HG03095 (cell line): ENCODE measurements around the gene CMSS1.
"Not testable (repeated sequence)": the region's sequence is repeated elsewhere in the genome, so short reads cannot be mapped to it uniquely, and the experiment has no call there.

ENCODE experiments used
- ATAC-seq: cut with Tn5 transposase; IDR thresholded peaks from one replicate; pipeline ENCODE4 v1.9.1; 2021; ENCODE audit warnings: moderate library complexity; ENCODE audit not compliant: unreplicated experiment

Gene CMSS1

GRCh38 chr3:99817047-99817436, 620 bp upstream of the CMSS1 start:
- ATAC-seq = no peak

GRCh38 chr3:99818818-99819217, 1.2 kb downstream of the CMSS1 start:
- ATAC-seq = no peak

- no peak for ATAC-seq
These were observed 6.4 kb downstream of the CMSS1 start for GRCh38 chr3:99823723-99824711.

GRCh38 chr3:99825004-99825640, 7.5 kb downstream of the CMSS1 start:
- no peak for ATAC-seq

DNA sequence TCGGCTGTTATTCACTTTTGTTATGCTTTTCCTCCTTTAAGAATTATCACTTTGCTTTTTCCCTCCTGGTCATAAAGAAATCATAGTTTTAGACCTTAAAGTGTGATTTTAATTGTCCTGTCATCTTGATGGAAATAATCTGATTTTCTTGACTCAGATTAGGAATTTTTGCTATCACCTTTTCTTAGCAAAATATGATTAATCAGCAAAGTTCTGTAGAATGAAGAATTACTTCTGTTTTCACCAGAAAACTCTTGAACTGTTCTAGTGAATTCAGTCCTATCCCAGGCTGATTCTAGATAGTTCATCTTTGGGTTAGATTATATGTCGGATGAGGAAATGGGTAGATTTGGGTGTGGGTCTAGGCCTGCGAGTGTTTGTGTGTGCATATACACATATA, 12.2 kb downstream of the CMSS1 start:
- no peak for ATAC-seq

- no peak for ATAC-seq
These were observed 16.0 kb downstream of the CMSS1 start for GRCh38 chr3:99833617-99834205.

- no peak for ATAC-seq
These were observed 16.7 kb downstream of the CMSS1 start for GRCh38 chr3:99834211-99834957.

- no peak for ATAC-seq
These were observed 19.0 kb downstream of the CMSS1 start for GRCh38 chr3:99836681-99837080.

- ATAC-seq = no peak
These were observed 20.1 kb downstream of the CMSS1 start for GRCh38 chr3:99837715-99838114.

DNA sequence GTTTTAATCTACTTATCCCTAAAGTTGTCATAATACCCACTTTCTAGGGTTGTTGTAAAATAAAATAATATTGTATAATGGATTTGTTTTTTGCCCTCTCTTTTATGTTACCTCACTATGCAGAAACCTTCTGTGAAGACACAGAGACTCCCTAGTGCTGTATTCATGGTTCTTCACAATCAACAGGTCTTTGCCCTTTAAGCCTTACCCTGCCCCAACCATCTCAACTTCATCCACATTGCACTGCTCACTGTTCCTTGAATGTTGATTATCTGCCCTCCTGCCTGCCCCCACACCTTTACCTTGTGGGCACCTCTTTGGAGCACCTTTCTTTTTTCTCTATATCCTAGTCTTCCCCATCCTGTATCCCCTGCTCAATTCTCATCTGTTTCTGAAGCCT, 21.1 kb downstream of the CMSS1 start:
- ATAC-seq = no peak

DNA sequence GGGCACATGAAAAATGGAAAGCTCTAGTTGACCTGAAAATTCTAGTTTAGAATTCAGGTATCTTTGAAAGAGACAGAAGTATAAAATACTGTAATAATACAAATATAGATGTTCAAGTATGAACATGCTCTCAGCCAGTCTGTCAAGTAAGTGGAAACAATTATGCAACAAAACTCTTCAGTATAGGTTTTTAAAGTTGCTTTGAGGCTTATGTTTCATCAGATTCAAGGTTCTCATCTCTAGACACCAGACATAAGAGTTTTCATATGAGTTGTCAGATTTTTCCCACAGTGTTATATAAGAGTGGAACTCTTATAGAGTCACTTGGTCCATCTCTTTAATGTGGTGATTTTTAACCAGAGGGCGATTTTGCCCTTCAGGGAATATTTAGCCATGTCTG, 22.0 kb downstream of the CMSS1 start:
- ATAC-seq = no peak

- not testable (repeated sequence) for ATAC-seq
These were observed 24.3 kb downstream of the CMSS1 start for GRCh38 chr3:99841949-99842348.

DNA sequence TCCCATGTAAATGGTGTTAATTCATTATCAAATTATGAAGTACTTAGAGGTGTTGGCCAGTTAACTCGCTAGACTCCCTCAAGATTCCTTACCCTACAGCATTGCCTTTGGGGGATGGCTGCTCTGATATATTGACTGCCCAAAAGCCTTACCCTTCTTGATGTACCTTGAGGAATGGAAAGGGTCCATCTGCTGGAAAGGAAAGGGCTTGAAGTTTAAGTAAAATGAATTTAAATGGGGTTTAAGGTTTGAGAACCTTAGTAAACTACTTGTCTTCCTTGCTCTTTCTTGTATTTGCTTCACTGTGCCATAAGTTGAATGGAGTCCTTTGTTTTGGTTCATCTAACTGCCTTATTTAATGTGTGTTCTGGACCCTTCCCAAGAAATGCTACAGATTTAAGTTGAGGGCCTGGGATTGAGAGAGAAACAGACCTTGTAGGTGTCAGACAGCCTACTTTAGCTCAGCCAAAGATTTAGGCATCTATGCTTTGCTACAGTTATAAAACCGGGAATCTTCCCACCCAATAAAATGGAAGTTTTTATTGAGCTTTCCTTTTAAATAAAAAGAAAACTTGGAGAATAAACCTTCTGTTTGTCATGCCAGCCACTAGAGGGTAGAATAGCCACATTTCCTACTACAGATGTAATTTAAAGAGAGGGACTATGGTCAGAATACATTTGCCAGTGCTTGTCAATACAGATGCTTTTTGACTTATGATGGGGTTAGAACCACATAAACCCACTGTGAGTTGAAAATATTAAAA, 25.3 kb downstream of the CMSS1 start:
- ATAC-seq = peak; percentile 71

DNA sequence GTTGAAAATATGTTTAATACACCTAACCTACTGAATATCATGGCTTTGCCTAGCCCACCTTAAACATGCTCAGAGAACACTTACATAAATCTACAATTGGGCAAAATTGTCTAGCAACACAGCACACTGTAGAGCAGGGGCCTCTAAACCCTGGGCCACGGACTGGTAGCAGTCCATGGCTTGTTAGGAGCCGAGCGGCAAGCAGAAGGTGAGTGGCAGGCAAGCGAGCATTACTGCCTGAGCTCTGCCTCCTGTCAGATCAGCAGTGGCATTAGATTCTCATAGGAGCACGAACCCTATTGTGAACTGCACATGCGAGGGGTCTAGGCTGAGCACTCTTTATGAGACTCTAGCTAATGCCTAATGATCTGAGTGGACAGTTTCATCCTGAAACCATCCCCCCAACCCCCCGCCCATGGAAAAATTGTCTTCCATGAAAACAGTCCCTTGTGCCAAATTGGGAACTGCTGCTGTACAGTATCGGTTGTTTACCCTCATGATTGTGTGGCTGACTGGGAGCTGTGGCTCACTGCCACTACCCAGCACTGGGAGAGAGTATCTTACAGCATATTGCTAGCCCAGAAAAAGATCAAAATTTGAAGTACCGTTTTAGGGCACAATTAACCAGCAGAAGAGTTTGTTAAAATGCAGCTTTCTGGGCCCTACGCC, 26.1 kb downstream of the CMSS1 start:
- no peak for ATAC-seq

- no peak for ATAC-seq
These were observed 27.7 kb downstream of the CMSS1 start for GRCh38 chr3:99845331-99845730.

- ATAC-seq = no peak
These were observed 28.3 kb downstream of the CMSS1 start for GRCh38 chr3:99845999-99846398.

DNA sequence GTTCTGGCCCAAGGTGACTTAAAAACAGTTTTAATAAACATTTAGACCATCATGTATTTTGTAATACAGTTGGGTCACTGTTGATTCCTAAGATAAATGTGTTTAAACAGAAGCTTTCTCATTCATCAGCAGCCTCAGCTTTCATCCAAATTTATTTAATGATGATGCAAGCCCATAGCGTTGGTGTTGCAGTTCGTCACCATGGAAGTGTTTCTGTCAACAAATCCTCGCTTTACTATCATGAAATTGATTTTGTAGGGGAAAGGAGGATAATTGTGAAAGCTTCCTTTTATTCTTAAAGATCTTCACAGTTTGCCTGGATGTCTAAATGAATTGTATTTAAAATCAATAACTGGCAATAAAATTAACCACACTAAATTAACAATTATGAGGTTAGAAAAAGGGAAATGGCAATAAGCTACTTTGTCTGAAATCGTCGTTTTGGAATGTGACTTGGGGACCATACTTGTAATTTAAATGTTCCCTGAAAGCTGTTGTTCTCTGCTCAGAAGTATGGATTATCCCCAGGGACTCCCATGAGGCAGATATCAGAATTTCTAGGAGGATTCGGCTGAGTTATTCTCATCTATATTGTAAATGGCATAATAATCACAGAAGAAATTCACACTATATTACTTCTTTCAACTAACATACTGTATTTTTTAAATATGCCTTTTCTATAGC, 29.0 kb downstream of the CMSS1 start:
- no peak for ATAC-seq

DNA sequence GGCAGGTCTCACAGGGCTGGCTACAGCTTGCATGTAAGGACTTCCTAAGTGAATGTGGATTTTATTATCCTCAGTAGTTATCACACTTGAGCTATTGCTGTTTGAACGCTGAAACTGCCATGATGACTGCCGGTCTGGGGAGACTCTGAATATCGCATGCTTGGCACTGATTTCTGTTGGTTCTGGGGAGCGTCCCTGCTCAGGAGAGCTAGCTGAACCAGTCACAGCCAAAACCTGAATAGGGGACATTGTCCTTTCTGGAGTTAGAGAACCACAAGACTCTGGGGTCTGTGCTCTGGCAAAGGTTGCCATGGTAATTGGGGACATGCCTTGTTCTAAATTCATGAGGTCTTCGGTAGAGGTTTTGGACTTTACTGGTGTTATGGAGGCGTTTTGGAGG, 30.8 kb downstream of the CMSS1 start:
- no peak for ATAC-seq

DNA sequence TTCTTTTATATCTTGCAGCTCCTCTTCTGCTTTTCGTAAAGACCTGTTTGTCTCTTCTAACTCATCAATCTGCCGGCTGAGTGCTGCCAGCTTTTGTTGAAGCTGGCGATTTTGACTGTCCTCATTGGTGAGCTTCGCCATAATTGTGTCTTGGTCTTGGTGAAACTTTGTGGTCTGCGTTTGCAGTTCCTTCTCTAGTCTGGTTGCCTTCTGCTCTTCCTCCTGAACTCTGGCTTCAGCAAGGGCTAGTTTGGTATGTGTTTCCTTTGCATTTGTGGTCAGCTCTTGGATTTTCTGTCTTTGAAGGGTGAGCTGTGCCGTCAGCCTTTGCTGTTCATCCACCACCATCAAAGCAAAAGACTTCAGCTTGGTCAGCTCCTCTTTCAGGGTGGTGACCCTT, 32.9 kb downstream of the CMSS1 start:
- no peak for ATAC-seq
